Endothelial cell of umbilical vein (primary cell): ENCODE data around the gene KIAA1755. TPM values are rescaled to one million over a fixed set of nuclear protein-coding genes. Genes with fewer than 3 reads are reported as not detected.

ENCODE experiments used
- BruUV-seq: library from RNA; stranded (reverse); fragments of 400-500 nt; replicated peaks from 2 replicates; lab custom pipeline; 2021; lab: Mats Ljungman, UMichigan
- CTCF ChIA-PET: fragments of 300-600, 350-600 bp; sonication (Branson Sonifier 250); formaldehyde crosslinking; loops from one replicate; lab custom pipeline; 2021; ENCODE audit warnings: antibody characterized with exemption, inconsistent platforms; lab: Charles Lee
- POLR2A ChIA-PET: fragments of 300-600, 350-600 bp; sonication (Branson Sonifier 250); formaldehyde crosslinking; loops from one replicate; lab custom pipeline; 2021; ENCODE audit warnings: antibody characterized with exemption, inconsistent platforms; lab: Charles Lee
- DNase-seq: peaks from one replicate; pipeline ENCODE4 v3.0.0-alpha.2; 2011; ENCODE audit warnings: low read depth, low spot score
- FAIRE-seq: peaks from 2 replicates; lab custom pipeline; 2011; peaks lifted over from hg19 to GRCh38; lab: Jason Lieb, UNC
- H2AFZ ChIP-seq: 2 replicates; pipeline ENCODE4 v1.6.0; 2012; ENCODE audit warnings: low read depth, low read length, control low read depth, inconsistent platforms
- H3K27ac ChIP-seq: 2 replicates; pipeline ENCODE4 v1.5.1; 2011; ENCODE audit warnings: low read depth, mild to moderate bottlenecking, control low read depth, low read length, moderate library complexity; ENCODE audit not compliant: insufficient read depth
- H3K27me3 ChIP-seq, 2 experiments: 2 replicates each; pipeline versions ENCODE4 v1.6.0 to v1.6.1; 2011; ENCODE audit warnings: low read length in 2 of 2, mixed read lengths in 1 of 2; ENCODE audit not compliant: control insufficient read depth in 2 of 2, insufficient read depth in 2 of 2
- H3K36me3 ChIP-seq, 2 experiments: 2 replicates in 1 of 2; 3 replicates in 1 of 2; pipeline ENCODE4 v1.5.1; 2011; ENCODE audit warnings: low read length in 2 of 2, mild to moderate bottlenecking in 1 of 2, moderate library complexity in 1 of 2; ENCODE audit not compliant: control insufficient read depth in 2 of 2, insufficient read depth in 2 of 2; ENCODE audit errors: extremely low read depth in 1 of 2
- H3K4me1 ChIP-seq: 3 replicates; pipeline ENCODE4 v1.5.1; 2011; ENCODE audit warnings: mild to moderate bottlenecking, low read length; ENCODE audit not compliant: control insufficient read depth, insufficient read depth; ENCODE audit errors: extremely low read depth
- H3K4me2 ChIP-seq: 2 replicates; pipeline ENCODE4 v1.6.1; 2011; ENCODE audit warnings: low read length, control low read depth, mixed read lengths; ENCODE audit not compliant: insufficient read depth
- H3K4me3 ChIP-seq, 3 experiments: fragments of 200-600 bp in 1 of 3; sonication (generic), shearing (Covaris generic) in 1 of 3; replicated peaks in 1 of 3; 2 replicates each; pipeline ENCODE4 v1.5.1; 2011 to 2016; ENCODE audit warnings: control low read depth in 3 of 3, low read length in 3 of 3, mild to moderate bottlenecking in 2 of 3, inconsistent platforms in 1 of 3, low read depth in 1 of 3, moderate library complexity in 1 of 3; ENCODE audit not compliant: insufficient read depth in 1 of 3
- H3K79me2 ChIP-seq: 2 replicates; pipeline ENCODE4 v1.6.0; 2012; ENCODE audit warnings: low read length, inconsistent platforms; ENCODE audit not compliant: control insufficient read depth, insufficient read depth
- H3K9ac ChIP-seq: replicated peaks from 2 replicates; pipeline ENCODE3; 2011; ENCODE audit warnings: low read length, control low read depth; ENCODE audit not compliant: insufficient read depth; ENCODE audit errors: extremely low read depth
- H3K9me1 ChIP-seq: replicated peaks from 3 replicates; pipeline ENCODE4 v1.6.0; 2011; ENCODE audit warnings: mild to moderate bottlenecking, low read length; ENCODE audit not compliant: control insufficient read depth, insufficient read depth; ENCODE audit errors: extremely low read depth
- H3K9me3 ChIP-seq: replicated peaks from 2 replicates; pipeline ENCODE4 v1.5.1; 2012; ENCODE audit warnings: low read length, inconsistent platforms; ENCODE audit not compliant: control insufficient read depth, insufficient read depth
- H4K20me1 ChIP-seq: replicated peaks from 2 replicates; pipeline ENCODE3; 2011; ENCODE audit warnings: mild to moderate bottlenecking, low read length; ENCODE audit not compliant: control insufficient read depth, insufficient read depth; ENCODE audit errors: extremely low read depth
- CTCF ChIP-seq, 2 donors: IDR thresholded peaks; 1 replicate in 1 of 2; 2 replicates in 1 of 2; pipeline ENCODE4 v1.5.1; 2011; ENCODE audit warnings: low read length in 2 of 2, mild to moderate bottlenecking in 2 of 2, moderate library complexity in 2 of 2, control low read depth in 1 of 2, inconsistent platforms in 1 of 2, low read depth in 1 of 2; ENCODE audit not compliant: insufficient read depth in 1 of 2; ENCODE audit errors: extremely low read depth in 1 of 2
- EZH2 ChIP-seq: IDR thresholded peaks from 2 replicates; pipeline ENCODE4 v1.6.1; 2012; ENCODE audit warnings: borderline replicate concordance, low read depth, mild to moderate bottlenecking, moderate library complexity, low read length, inconsistent platforms; ENCODE audit not compliant: severe bottlenecking
- FOS ChIP-seq: IDR thresholded peaks from 2 replicates; pipeline ENCODE4 v1.6.1; 2011; ENCODE audit warnings: mild to moderate bottlenecking, low read length, moderate library complexity, borderline replicate concordance; ENCODE audit not compliant: insufficient read depth
- GATA2 ChIP-seq: IDR thresholded peaks from 2 replicates; pipeline ENCODE4 v1.7.0; 2011; ENCODE audit warnings: low read depth, mild to moderate bottlenecking, moderate library complexity, mixed read lengths, low read length; ENCODE audit not compliant: insufficient read length, insufficient read depth
- JUN ChIP-seq: IDR thresholded peaks from 2 replicates; pipeline ENCODE4 v1.6.1; 2011; ENCODE audit warnings: borderline replicate concordance, low read depth; ENCODE audit not compliant: insufficient read length, insufficient read depth
- MYC ChIP-seq: IDR thresholded peaks from one replicate; pipeline ENCODE4 v1.6.1; 2011; ENCODE audit warnings: mild to moderate bottlenecking, low read depth, low read length
- POLR2A ChIP-seq: IDR thresholded peaks from 2 replicates; pipeline ENCODE4 v1.6.1; 2012; ENCODE audit warnings: low read depth, mild to moderate bottlenecking, control low read depth, low read length
- POLR2AphosphoS5 ChIP-seq: IDR thresholded peaks from 2 replicates; pipeline ENCODE4 v1.6.1; 2012; ENCODE audit warnings: low read depth, mild to moderate bottlenecking, control low read depth, low read length, moderate library complexity; ENCODE audit not compliant: insufficient read depth
- dilution Hi-C: fragments of 300-500 bp; cut with MboI; formaldehyde crosslinking; loops from one replicate; pipeline ENCODE4 v1.15.0; 2019; ENCODE audit warnings: low sequenced_read_pairs; ENCODE audit not compliant: extremely low pct_ligation_motif_present
- intact Hi-C: fragments of 100-400 bp; cut with micrococcal nuclease; formaldehyde crosslinking; loops from one replicate; pipeline ENCODE4 v1.10.0; 2022
- polyA plus RNA-seq, 4 experiments: library from polyadenylated mRNA; depleted of rRNA in 3 of 4; stranded (reverse) in 3 of 4; unstranded in 1 of 4; fragments of >200 nt; gene quantifications; 2 replicates each; pipeline versions ENCODE4 v1.2.1 to v1.2.3, GENCODE V29; 2011 to 2012; ENCODE audit warnings: missing spikeins in 1 of 4
- total RNA-seq: library from RNA; stranded (reverse); gene quantifications from 2 replicates; pipeline ENCODE4 v1.2.3, GENCODE V29; 2021
- TF ChIP-seq, protein P1 (sequence below): IDR thresholded peaks from 2 replicates; pipeline ENCODE4 v1.6.1; 2011; ENCODE audit not compliant: insufficient read depth, insufficient read length

Gene KIAA1755
- total and polyA plus RNA-seq, 2 donors (not counting 3 experiments of a cell fraction or from before 2014, with no cell fraction given) = 0.36 to 0.51 TPM

DNA sequence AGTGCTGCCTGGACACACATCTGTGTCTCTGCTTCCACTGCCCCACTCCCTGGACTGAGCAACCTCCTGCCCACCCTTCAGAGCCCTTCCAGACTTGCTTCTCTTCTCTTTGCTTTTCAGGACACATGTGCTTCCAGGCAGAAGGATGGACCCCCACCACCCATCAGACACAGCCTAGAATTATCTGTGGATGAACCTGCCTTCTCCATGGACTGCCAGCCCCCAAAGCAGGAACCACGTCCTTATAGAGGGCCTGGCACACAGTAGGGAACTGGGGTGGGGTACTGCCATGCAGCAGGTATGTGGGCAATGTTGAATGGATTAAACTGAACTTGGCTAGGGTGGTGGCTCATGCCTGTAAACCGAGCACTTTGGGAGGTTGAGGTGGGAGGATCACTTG, 3.6 kb downstream of the KIAA1755 start:
- H3K4me3 ChIP-seq = no peak overlapping the region
- TF ChIP-seq EZH2 (no peak), MYC (no peak), POLR2A (no peak), JUN (no peak), CTCF (IDR thresholded peaks at IDR 0.05; ENCODE audit: extremely low read depth in 1 of 2, insufficient read depth in 1 of 2, low read depth in 1 of 2, low read length in 2 of 2) (no peak), POLR2AphosphoS5 (no peak), GATA2 (no peak), FOS (no peak)
- TF ChIP-seq, protein P1, sequence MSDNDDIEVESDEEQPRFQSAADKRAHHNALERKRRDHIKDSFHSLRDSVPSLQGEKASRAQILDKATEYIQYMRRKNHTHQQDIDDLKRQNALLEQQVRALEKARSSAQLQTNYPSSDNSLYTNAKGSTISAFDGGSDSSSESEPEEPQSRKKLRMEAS = no peak
- dilution Hi-C loops (no loop called here), intact Hi-C loops (no loop called here)
- H3K36me3 ChIP-seq = no peaks in the 10 kb centered on the region
- H3K4me2 ChIP-seq = no peak overlapping the region
- no peaks in the 10 kb centered on the region for H4K20me1 ChIP-seq
- no peak overlapping the region for H3K27ac ChIP-seq
- H2AFZ ChIP-seq = no peak overlapping the region
- no peaks in the 10 kb centered on the region for H3K79me2 ChIP-seq
- H3K9me1 ChIP-seq = no peaks in the 10 kb centered on the region
- DNase-seq = no peak
- ChIA-PET CTCF (no interaction called here), POLR2A (no interaction called here)
- no peaks in the 10 kb centered on the region for H3K9me3 ChIP-seq
- no peaks in the 10 kb centered on the region for H3K4me1 ChIP-seq
- no peaks in the 10 kb centered on the region for H3K27me3 ChIP-seq
- H3K9ac ChIP-seq = no peak overlapping the region
- no TSS peak for BruUV-seq
- no peak for FAIRE-seq
